Trophoblast cell (in vitro differentiated cells and primary cell): ENCODE data around the gene CCDC40.

Experiments used
- DNase-seq, 2 donors: peaks; one replicate each; pipeline ENCODE4 v3.0.0-alpha.2; 2016
- H2AFZ ChIP-seq: 2 replicates; pipeline ENCODE4 v1.6.1; 2013; ENCODE audit warnings: low read length, moderate library complexity, mild to moderate bottlenecking; ENCODE audit not compliant: insufficient read depth, poor library complexity
- H2AK5ac ChIP-seq: 2 replicates; pipeline ENCODE4 v1.6.1; 2013; ENCODE audit warnings: mild to moderate bottlenecking, low read length
- H2BK120ac ChIP-seq: 2 replicates; pipeline ENCODE4 v1.6.1; 2013; ENCODE audit warnings: low read length, mild to moderate bottlenecking, moderate library complexity; ENCODE audit not compliant: insufficient read depth, poor library complexity
- H2BK12ac ChIP-seq: 2 replicates; pipeline ENCODE4 v1.6.1; 2013; ENCODE audit warnings: mild to moderate bottlenecking, low read length, moderate library complexity
- H2BK5ac ChIP-seq: 2 replicates; pipeline ENCODE4 v1.6.1; 2013; ENCODE audit warnings: low read length, low read depth, moderate library complexity, mild to moderate bottlenecking; ENCODE audit not compliant: poor library complexity
- H3K14ac ChIP-seq: 2 replicates; pipeline ENCODE4 v1.6.1; 2013; ENCODE audit warnings: mild to moderate bottlenecking, low read length
- H3K18ac ChIP-seq: 2 replicates; pipeline ENCODE4 v1.6.1; 2013; ENCODE audit warnings: mild to moderate bottlenecking, low read length
- H3K23ac ChIP-seq: 2 replicates; pipeline ENCODE4 v1.6.1; 2013; ENCODE audit warnings: low read length
- H3K27ac ChIP-seq: 2 replicates; pipeline ENCODE4 v1.5.1; 2013; ENCODE audit warnings: low read depth, mild to moderate bottlenecking, inconsistent platforms, low read length, moderate library complexity
- H3K27me3 ChIP-seq: 2 replicates; pipeline ENCODE4 v1.6.1; 2013; ENCODE audit warnings: inconsistent platforms, mild to moderate bottlenecking, low read length, moderate library complexity; ENCODE audit not compliant: insufficient read depth
- H3K36me3 ChIP-seq, 2 experiments: 1 replicate in 1 of 2; 2 replicates in 1 of 2; pipeline ENCODE4 v1.6.1; 2013; ENCODE audit warnings: low read length in 2 of 2, mild to moderate bottlenecking in 2 of 2, moderate library complexity in 1 of 2; ENCODE audit not compliant: insufficient read depth in 2 of 2, control insufficient read depth in 1 of 2
- H3K4ac ChIP-seq: 2 replicates; pipeline ENCODE4 v1.6.1; 2013; ENCODE audit warnings: low read depth, mild to moderate bottlenecking, low read length, moderate library complexity
- H3K4me1 ChIP-seq, 2 experiments: 1 replicate in 1 of 2; 2 replicates in 1 of 2; pipeline ENCODE4 v1.6.1; 2013; ENCODE audit warnings: low read length in 2 of 2, mild to moderate bottlenecking in 2 of 2, moderate library complexity in 1 of 2; ENCODE audit not compliant: insufficient read depth in 2 of 2, control insufficient read depth in 1 of 2
- H3K4me2 ChIP-seq: 2 replicates; pipeline ENCODE4 v1.6.1; 2013; ENCODE audit warnings: inconsistent platforms, mild to moderate bottlenecking, low read length, moderate library complexity
- H3K4me3 ChIP-seq: 2 replicates; pipeline ENCODE4 v1.5.1; 2013; ENCODE audit warnings: mild to moderate bottlenecking, low read depth, low read length, inconsistent platforms
- H3K79me1 ChIP-seq: one replicate; pipeline ENCODE4 v1.6.1; 2013; ENCODE audit warnings: low read length
- H3K79me2 ChIP-seq: 2 replicates; pipeline ENCODE4 v1.6.1; 2013; ENCODE audit warnings: low read length, mild to moderate bottlenecking; ENCODE audit not compliant: control insufficient read depth, insufficient read depth, poor library complexity
- H3K9ac ChIP-seq: 2 replicates; pipeline ENCODE4 v1.6.1; 2013; ENCODE audit warnings: mild to moderate bottlenecking, low read length
- H3K9me3 ChIP-seq: 2 replicates; pipeline ENCODE4 v1.6.1; 2013; ENCODE audit warnings: low read depth, mild to moderate bottlenecking, control low read depth, inconsistent platforms, low read length; ENCODE audit not compliant: insufficient read depth
- H4K12ac ChIP-seq: 2 replicates; pipeline ENCODE4 v1.6.1; 2013; ENCODE audit warnings: low read depth, mild to moderate bottlenecking, low read length, moderate library complexity
- H4K8ac ChIP-seq: 2 replicates; pipeline ENCODE4 v1.6.1; 2013; ENCODE audit warnings: low read depth, mild to moderate bottlenecking, low read length, moderate library complexity
- H4K91ac ChIP-seq: one replicate; pipeline ENCODE4 v1.6.1; 2013; ENCODE audit warnings: low read depth, mild to moderate bottlenecking, low read length, moderate library complexity
- WGBS: extraction: QIAGEN DNeasy Blood & Tissue Kit; methylation state at CpG from one replicate; pipeline ENCODE4 v1.1.7; 2013; ENCODE audit warnings: missing lambda C conversion rate; ENCODE audit not compliant: insufficient read length, insufficient coverage; ENCODE audit errors: extremely low coverage; 5-methylcytosine and 5-hydroxymethylcytosine counted together

The CCDC40 gene

GRCh38 chr17:80101011-80101945, 64.8 kb downstream of the CCDC40 start, which contains the start of gene GAA:
Gene GAA, plus strand, starts transcription at chr17:80101581. Its CDS starts 3,006 bp downstream, at chr17:80104587.
- Histone ChIP-seq H3K27ac (no peak within 1 kb of the TSS), H3K27me3 (no peaks in the 10 kb centered on the region), H3K4me3 (peak within 1 kb of the TSS; percentile 88), H3K9me3 (peaks cover 3% of the 10 kb centered on the region), H3K79me2 (peaks cover 11% of the 10 kb centered on the region), H4K91ac (peak within 1 kb of the TSS; percentile 94), H3K36me3 (no peaks in the 10 kb centered on the region), H3K23ac (no peak within 1 kb of the TSS), H3K14ac (peak within 1 kb of the TSS; percentile 99), H3K4ac (peak within 1 kb of the TSS; percentile 80), H3K79me1 (peaks cover 8% of the 10 kb centered on the region), H4K12ac (peak within 1 kb of the TSS; percentile 97), H3K4me2 (peak within 1 kb of the TSS; percentile 90), H2BK120ac (peak within 1 kb of the TSS; percentile 90), H2AFZ (peak within 1 kb of the TSS; percentile 96), H3K4me1 (peaks cover 12 to 21% of the 10 kb centered on the region in 2 experiments), H2AK5ac (peak within 1 kb of the TSS; percentile 75), H2BK12ac (peak within 1 kb of the TSS; percentile 50), H3K9ac (peak within 1 kb of the TSS; percentile 93), H3K18ac (peak within 1 kb of the TSS; percentile 97), H2BK5ac (peak within 1 kb of the TSS; percentile 78), H4K8ac (peak within 1 kb of the TSS; percentile 99)
- DNase-seq, result peak; percentile 70 to 94
- no CpG with 5 or more reads among the region's 114 CpGs for WGBS

DNA sequence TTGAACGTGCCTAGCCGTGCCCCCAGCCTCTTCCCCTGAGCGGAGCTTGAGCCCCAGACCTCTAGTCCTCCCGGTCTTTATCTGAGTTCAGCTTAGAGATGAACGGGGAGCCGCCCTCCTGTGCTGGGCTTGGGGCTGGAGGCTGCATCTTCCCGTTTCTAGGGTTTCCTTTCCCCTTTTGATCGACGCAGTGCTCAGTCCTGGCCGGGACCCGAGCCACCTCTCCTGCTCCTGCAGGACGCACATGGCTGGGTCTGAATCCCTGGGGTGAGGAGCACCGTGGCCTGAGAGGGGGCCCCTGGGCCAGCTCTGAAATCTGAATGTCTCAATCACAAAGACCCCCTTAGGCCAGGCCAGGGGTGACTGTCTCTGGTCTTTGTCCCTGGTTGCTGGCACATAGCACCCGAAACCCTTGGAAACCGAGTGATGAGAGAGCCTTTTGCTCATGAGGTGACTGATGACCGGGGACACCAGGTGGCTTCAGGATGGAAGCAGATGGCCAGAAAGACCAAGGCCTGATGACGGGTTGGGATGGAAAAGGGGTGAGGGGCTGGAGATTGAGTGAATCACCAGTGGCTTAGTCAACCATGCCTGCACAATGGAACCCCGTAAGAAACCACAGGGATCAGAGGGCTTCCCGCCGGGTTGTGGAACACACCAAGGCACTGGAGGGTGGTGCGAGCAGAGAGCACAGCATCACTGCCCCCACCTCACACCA, 65.7 kb downstream of the CCDC40 start:
- H2BK5ac ChIP-seq, result peak overlapping the region; percentile 58
- peak overlapping the region; percentile 90 for H3K4me2 ChIP-seq
- peak overlapping the region; percentile 61 for H3K9ac ChIP-seq
- H4K91ac ChIP-seq, result peak overlapping the region; percentile 90
- peak overlapping the region; percentile 93 for H4K8ac ChIP-seq
- H3K18ac ChIP-seq, result peak overlapping the region; percentile 90
- H2AFZ ChIP-seq, result peak overlapping the region; percentile 85
- no CpG with 5 or more reads among the region's 21 CpGs for WGBS
- peak overlapping the region; percentile 75 for H2AK5ac ChIP-seq
- H2BK12ac ChIP-seq, result peak overlapping the region; percentile 50
- peaks cover 11% of the 10 kb centered on the region for H3K79me2 ChIP-seq
- DNase-seq, result peak in 1 of 2 donors; percentile 40
- H3K14ac ChIP-seq, result peak overlapping the region; percentile 93
- peaks cover 12 to 21% of the 10 kb centered on the region in 2 experiments for H3K4me1 ChIP-seq
- peaks cover 8% of the 10 kb centered on the region for H3K79me1 ChIP-seq
- H3K27ac ChIP-seq, result no peak overlapping the region
- no peaks in the 10 kb centered on the region for H3K36me3 ChIP-seq
- H4K12ac ChIP-seq, result peak overlapping the region; percentile 95
- H3K4me3 ChIP-seq, result peak overlapping the region; percentile 88
- no peaks in the 10 kb centered on the region for H3K27me3 ChIP-seq
- H3K4ac ChIP-seq, result peak overlapping the region; percentile 59
- H2BK120ac ChIP-seq, result peak overlapping the region; percentile 69
- H3K9me3 ChIP-seq, result peaks cover 3% of the 10 kb centered on the region
- H3K23ac ChIP-seq, result no peak overlapping the region

GRCh38 chr17:80102664-80103448, 66.4 kb downstream of the CCDC40 start:
- WGBS, result no CpG with 5 or more reads among the region's 15 CpGs
- Histone ChIP-seq H3K9me3 (peaks cover 3% of the 10 kb centered on the region), H4K8ac (peak overlapping the region; percentile 17), H3K23ac (no peak overlapping the region), H3K27ac (no peak overlapping the region), H3K27me3 (no peaks in the 10 kb centered on the region), H4K91ac (peak overlapping the region; percentile 90), H3K14ac (peak overlapping the region; percentile 53), H3K4me3 (no peak overlapping the region), H2BK120ac (no peak overlapping the region), H3K36me3 (no peaks in the 10 kb centered on the region), H2AK5ac (peak overlapping the region; percentile 75), H3K18ac (peak overlapping the region; percentile 47), H3K79me2 (peaks cover 11% of the 10 kb centered on the region), H3K4ac (no peak overlapping the region), H2AFZ (no peak overlapping the region), H3K79me1 (peaks cover 8% of the 10 kb centered on the region), H2BK12ac (peak overlapping the region; percentile 50), H4K12ac (peak overlapping the region; percentile 22), H3K4me2 (no peak overlapping the region), H3K4me1 (peaks cover 12 to 21% of the 10 kb centered on the region in 2 experiments), H2BK5ac (no peak overlapping the region), H3K9ac (no peak overlapping the region)
- peak; percentile 59 to 62 for DNase-seq
